Neural cell (in vitro differentiated cells): ENCODE measurements around the gene ADD1. TPM values are rescaled to one million over a fixed set of nuclear protein-coding genes. Genes with fewer than 3 reads are reported as not detected.
"Not testable (repeated sequence)": the region's sequence is repeated elsewhere in the genome, so short reads cannot be mapped to it uniquely, and the experiment has no call there.

Experiments used
- H2AFZ ChIP-seq: fragments of 200-600, 300-800 bp; sonication (generic), shearing (Covaris generic); 2 replicates; pipeline ENCODE4 v1.6.0; 2014; ENCODE audit warnings: low read depth, mild to moderate bottlenecking, antibody characterized with exemption, low read length, moderate library complexity
- H3F3A ChIP-seq: fragments of 200-600 bp; shearing (Covaris generic); 2 replicates; pipeline ENCODE4 v1.6.1; 2016; ENCODE audit warnings: mild to moderate bottlenecking, moderate library complexity, mixed read lengths, antibody characterized with exemption, low read length; ENCODE audit not compliant: insufficient read depth, poor library complexity, severe bottlenecking
- H3K27ac ChIP-seq: fragments of 200-600, 300-800 bp; sonication (generic), shearing (Covaris generic); 2 replicates; pipeline ENCODE4 v1.5.1; 2014; ENCODE audit warnings: mild to moderate bottlenecking, low read length, moderate library complexity
- H3K27me3 ChIP-seq: fragments of 300-800, 200-600 bp; sonication (generic), shearing (Covaris generic); 2 replicates; pipeline ENCODE4 v1.6.0; 2014; ENCODE audit warnings: mild to moderate bottlenecking, low read depth, low read length, moderate library complexity; ENCODE audit not compliant: insufficient read depth
- H3K36me3 ChIP-seq: fragments of 300-800, 200-600 bp; sonication (generic), shearing (Covaris generic); 2 replicates; pipeline ENCODE4 v1.5.1; 2014; ENCODE audit warnings: mild to moderate bottlenecking, antibody characterized with exemption, low read length, moderate library complexity; ENCODE audit not compliant: insufficient read depth
- H3K4me2 ChIP-seq: fragments of 300-800, 200-600 bp; sonication (generic), shearing (Covaris generic); 2 replicates; pipeline ENCODE4 v1.6.0; 2014; ENCODE audit warnings: mild to moderate bottlenecking, low read length
- H3K4me3 ChIP-seq: fragments of 300-800, 200-600 bp; sonication (generic), shearing (Covaris generic); 2 replicates; pipeline ENCODE4 v1.5.1; 2014; ENCODE audit warnings: mild to moderate bottlenecking, low read length, moderate library complexity
- H3K79me2 ChIP-seq: fragments of 200-600 bp; shearing (Covaris generic); replicated peaks from 2 replicates; pipeline ENCODE4 v1.6.0; 2014; ENCODE audit warnings: mild to moderate bottlenecking, low read length, moderate library complexity; ENCODE audit not compliant: insufficient read depth
- H3K9ac ChIP-seq: fragments of 300-800, 200-600 bp; sonication (generic), shearing (Covaris generic); 2 replicates; pipeline ENCODE4 v1.6.1; 2016; ENCODE audit warnings: mild to moderate bottlenecking, low read length, mixed read lengths
- H3K9me2 ChIP-seq: fragments of 200-600 bp; shearing (Covaris generic); 2 replicates; pipeline ENCODE4 v1.6.1; 2016; ENCODE audit warnings: mild to moderate bottlenecking, low read length, mixed read lengths; ENCODE audit not compliant: insufficient read depth
- H3K9me3 ChIP-seq: fragments of 200-600, 300-800 bp; sonication (generic), shearing (Covaris generic); 2 replicates; pipeline ENCODE4 v1.6.1; 2016; ENCODE audit warnings: mild to moderate bottlenecking, mixed run types, low read length, moderate library complexity, mixed read lengths
- H4K20me1 ChIP-seq: fragments of 200-600 bp; shearing (Covaris generic); 2 replicates; pipeline ENCODE4 v1.6.1; 2016; ENCODE audit warnings: mild to moderate bottlenecking, mixed run types; ENCODE audit not compliant: insufficient read depth
- CTCF ChIP-seq: fragments of 450-650 bp; IDR thresholded peaks from 2 replicates; pipeline ENCODE4 v1.5.1; 2014; ENCODE audit warnings: antibody characterized with exemption, mild to moderate bottlenecking, moderate library complexity; ENCODE audit not compliant: poor library complexity, severe bottlenecking
- EP300 ChIP-seq: fragments of 450-650 bp; conservative IDR thresholded peaks from 2 replicates; pipeline ENCODE4 v1.6.1; 2014; ENCODE audit warnings: antibody characterized with exemption, mild to moderate bottlenecking, moderate library complexity; ENCODE audit not compliant: poor library complexity, severe bottlenecking
- EZH2 ChIP-seq: fragments of 200-600, 300-800 bp; shearing (Covaris generic), sonication (generic); IDR thresholded peaks from 2 replicates; pipeline ENCODE4 v1.6.1; 2014; ENCODE audit warnings: antibody characterized with exemption, low read length, borderline replicate concordance, mild to moderate bottlenecking; ENCODE audit not compliant: insufficient read depth, poor library complexity, severe bottlenecking
- MXI1 ChIP-seq: fragments of 450-650 bp; conservative IDR thresholded peaks from 2 replicates; pipeline ENCODE4 v1.6.1; 2014; ENCODE audit warnings: antibody characterized with exemption, mild to moderate bottlenecking; ENCODE audit not compliant: poor library complexity, severe bottlenecking
- POLR2AphosphoS5 ChIP-seq: IDR thresholded peaks from 2 replicates; pipeline ENCODE4 v1.6.1; 2012
- RAD21 ChIP-seq: fragments of 450-650 bp; conservative IDR thresholded peaks from 2 replicates; pipeline ENCODE4 v1.6.1; 2014; ENCODE audit warnings: antibody characterized with exemption, mild to moderate bottlenecking, moderate library complexity
- SMC3 ChIP-seq: fragments of 450-650 bp; conservative IDR thresholded peaks from 2 replicates; pipeline ENCODE4 v1.6.1; 2014; ENCODE audit warnings: antibody characterized with exemption, mild to moderate bottlenecking, moderate library complexity; ENCODE audit not compliant: poor library complexity
- TAF1 ChIP-seq: IDR thresholded peaks from 2 replicates; pipeline ENCODE4 v1.6.1; 2012; ENCODE audit warnings: low read depth
- polyA plus RNA-seq: library from polyadenylated mRNA; depleted of rRNA; stranded (reverse); fragments of >200 nt; gene quantifications from 2 replicates; pipeline ENCODE4 v1.2.3, GENCODE V29; 2014
- TF ChIP-seq, protein P1 (sequence below): IDR thresholded peaks from 2 replicates; pipeline ENCODE4 v1.6.1; 2012; ENCODE audit warnings: borderline replicate concordance

The ADD1 gene
- polyA plus RNA-seq, 1 donor from 2014 or later, result 190 TPM

DNA sequence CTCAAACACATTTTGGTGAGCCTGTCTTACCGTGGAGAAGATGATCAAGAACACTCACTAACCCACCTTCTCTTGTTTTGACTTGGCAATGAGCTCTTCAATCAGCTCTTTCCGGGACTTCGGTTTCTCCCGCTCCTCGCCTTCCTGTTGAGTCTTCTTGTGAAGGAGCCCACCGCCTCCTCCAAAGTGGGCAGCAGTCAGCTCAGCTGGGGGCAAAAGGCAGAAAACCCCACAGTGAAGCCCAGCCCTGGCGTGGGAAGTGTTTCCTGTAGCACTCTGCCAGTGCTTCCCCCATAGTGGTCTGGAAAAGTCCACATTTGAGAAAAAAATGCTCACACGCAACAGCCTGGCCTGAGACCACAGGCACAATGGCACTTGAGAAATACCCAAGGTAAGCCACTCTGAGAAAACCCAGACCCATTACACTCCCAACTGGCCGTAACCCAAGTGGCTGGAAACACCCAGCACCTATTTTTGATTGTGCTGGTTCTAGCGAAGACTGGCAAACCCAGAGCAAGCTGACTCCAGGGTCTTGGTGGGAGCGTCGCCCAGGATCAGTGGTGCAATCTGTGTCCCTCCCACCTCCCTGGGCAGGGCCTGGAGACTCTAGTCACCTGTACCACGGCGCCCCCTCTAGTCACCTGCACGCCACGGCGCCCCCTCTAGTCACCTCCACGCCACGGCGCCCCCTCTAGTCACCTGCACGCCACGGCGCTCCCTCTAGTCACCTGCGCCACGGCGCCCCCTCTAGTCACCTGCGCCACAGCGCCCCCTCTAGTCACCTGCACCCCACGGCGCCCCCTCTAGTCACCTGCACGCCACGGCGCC, 110.9 kb downstream of the ADD1 start:
- no peak overlapping the region for H3K4me3 ChIP-seq
- H3K4me2 ChIP-seq, result no peak overlapping the region
- no peak overlapping the region for H3K9ac ChIP-seq
- H4K20me1 ChIP-seq, result no peaks in the 10 kb centered on the region
- no peak overlapping the region for H2AFZ ChIP-seq
- H3K27ac ChIP-seq, result no peak overlapping the region
- no peaks in the 10 kb centered on the region for H3F3A ChIP-seq
- H3K27me3 ChIP-seq, result no peaks in the 10 kb centered on the region
- no peak for TF ChIP-seq TAF1
- TF ChIP-seq CTCF, result no peak
- no peak for TF ChIP-seq MXI1
- no peak for TF ChIP-seq SMC3
- TF ChIP-seq EZH2, result no peak
- TF ChIP-seq, protein P1, sequence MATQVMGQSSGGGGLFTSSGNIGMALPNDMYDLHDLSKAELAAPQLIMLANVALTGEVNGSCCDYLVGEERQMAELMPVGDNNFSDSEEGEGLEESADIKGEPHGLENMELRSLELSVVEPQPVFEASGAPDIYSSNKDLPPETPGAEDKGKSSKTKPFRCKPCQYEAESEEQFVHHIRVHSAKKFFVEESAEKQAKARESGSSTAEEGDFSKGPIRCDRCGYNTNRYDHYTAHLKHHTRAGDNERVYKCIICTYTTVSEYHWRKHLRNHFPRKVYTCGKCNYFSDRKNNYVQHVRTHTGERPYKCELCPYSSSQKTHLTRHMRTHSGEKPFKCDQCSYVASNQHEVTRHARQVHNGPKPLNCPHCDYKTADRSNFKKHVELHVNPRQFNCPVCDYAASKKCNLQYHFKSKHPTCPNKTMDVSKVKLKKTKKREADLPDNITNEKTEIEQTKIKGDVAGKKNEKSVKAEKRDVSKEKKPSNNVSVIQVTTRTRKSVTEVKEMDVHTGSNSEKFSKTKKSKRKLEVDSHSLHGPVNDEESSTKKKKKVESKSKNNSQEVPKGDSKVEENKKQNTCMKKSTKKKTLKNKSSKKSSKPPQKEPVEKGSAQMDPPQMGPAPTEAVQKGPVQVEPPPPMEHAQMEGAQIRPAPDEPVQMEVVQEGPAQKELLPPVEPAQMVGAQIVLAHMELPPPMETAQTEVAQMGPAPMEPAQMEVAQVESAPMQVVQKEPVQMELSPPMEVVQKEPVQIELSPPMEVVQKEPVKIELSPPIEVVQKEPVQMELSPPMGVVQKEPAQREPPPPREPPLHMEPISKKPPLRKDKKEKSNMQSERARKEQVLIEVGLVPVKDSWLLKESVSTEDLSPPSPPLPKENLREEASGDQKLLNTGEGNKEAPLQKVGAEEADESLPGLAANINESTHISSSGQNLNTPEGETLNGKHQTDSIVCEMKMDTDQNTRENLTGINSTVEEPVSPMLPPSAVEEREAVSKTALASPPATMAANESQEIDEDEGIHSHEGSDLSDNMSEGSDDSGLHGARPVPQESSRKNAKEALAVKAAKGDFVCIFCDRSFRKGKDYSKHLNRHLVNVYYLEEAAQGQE, result no peak
- no peak for TF ChIP-seq RAD21
- TF ChIP-seq POLR2AphosphoS5, result no peak
- TF ChIP-seq EP300, result no peak
- no peaks in the 10 kb centered on the region for H3K9me3 ChIP-seq
- no peaks in the 10 kb centered on the region for H3K79me2 ChIP-seq
- peaks cover 18% of the 10 kb centered on the region for H3K36me3 ChIP-seq
- no peaks in the 10 kb centered on the region for H3K9me2 ChIP-seq

DNA sequence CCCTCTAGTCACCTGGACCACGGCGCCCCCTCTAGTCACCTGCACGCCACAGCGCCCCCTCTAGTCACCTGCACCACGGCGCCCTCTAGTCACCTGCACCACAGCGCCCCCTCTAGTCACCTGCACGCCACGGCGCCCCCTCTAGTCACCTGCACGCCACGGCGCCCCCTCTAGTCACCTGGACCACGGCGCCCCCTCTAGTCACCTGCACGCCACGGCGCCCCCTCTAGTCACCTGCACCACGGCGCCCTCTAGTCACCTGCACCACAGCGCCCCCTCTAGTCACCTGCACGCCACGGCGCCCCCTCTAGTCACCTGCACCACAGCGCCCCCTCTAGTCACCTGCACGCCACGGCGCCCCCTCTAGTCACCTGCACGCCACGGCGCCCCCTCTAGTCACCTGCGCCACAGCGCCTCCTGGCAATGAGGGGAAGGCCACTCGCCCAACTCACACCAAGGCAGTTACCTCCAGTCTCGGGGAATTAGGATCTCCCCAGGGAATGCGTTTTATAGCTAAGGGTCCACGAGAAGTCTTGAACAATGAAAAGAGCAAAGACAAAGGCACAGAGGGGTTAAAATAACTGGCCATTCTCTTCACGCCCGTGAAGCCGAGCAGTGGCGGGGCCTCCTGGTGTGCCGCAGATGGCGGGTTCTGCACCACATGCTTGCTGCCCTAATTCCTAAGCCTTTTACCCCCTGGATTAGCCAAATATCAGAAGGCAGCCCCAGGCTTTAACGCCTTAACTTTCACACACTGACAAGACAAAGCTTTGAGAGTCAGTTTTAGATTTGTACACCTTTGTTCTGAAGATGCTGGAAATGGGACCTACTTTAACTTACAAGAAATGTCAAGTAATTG, 111.8 kb downstream of the ADD1 start:
- H3F3A ChIP-seq, H4K20me1 ChIP-seq: not testable (repeated sequence)

More for the DNA sequence above, 111.8 kb downstream of the ADD1 start:
- H3K4me2 ChIP-seq, H2AFZ ChIP-seq, H3K27me3 ChIP-seq, H3K9ac ChIP-seq, H3K9me2 ChIP-seq, H3K79me2 ChIP-seq, H3K9me3 ChIP-seq, H3K27ac ChIP-seq, H3K4me3 ChIP-seq: not testable (repeated sequence)
- peaks cover 18% of the 10 kb centered on the region for H3K36me3 ChIP-seq
